ENCODE measurements around the gene P3H4.

- TF ChIP-seq CTCF (conservative IDR thresholded peaks at IDR 0.05; ENCODE audit: low read length) (no peak), EZH2phosphoT487 (IDR thresholded peaks at IDR 0.05; ENCODE audit: borderline replicate concordance, low read depth, low read length) (no peak)
These were observed 37.7 kb upstream of the P3H4 start for GRCh38 chr17:41849251-41849990.

Data from OCI-LY7 (cell line).